Small intestine (tissue), 7 donors: ENCODE data around the gene SIAH1. TPM values are rescaled to one million over a fixed set of nuclear protein-coding genes. Genes with fewer than 3 reads are reported as not detected.

Experiments used
- DNase-seq, 2 donors: peaks; one replicate each; pipeline versions ENCODE4 v3.0.0 to v3.0.0-alpha.2; 2013
- FAIRE-seq: peaks from 2 replicates; lab custom pipeline; 2012; peaks lifted over from hg19 to GRCh38; lab: Jason Lieb, UNC
- H3K27ac ChIP-seq, 3 donors: one replicate each; pipeline ENCODE4 v1.5.1; 2013; ENCODE audit warnings: low read length in 2 of 3, mild to moderate bottlenecking in 2 of 3, control low read depth in 1 of 3, inconsistent platforms in 1 of 3, low read depth in 1 of 3, moderate library complexity in 1 of 3
- H3K27me3 ChIP-seq, 3 donors: one replicate each; pipeline ENCODE4 v1.6.1; 2013; ENCODE audit warnings: low read length in 3 of 3, inconsistent platforms in 1 of 3; ENCODE audit not compliant: control insufficient read depth in 3 of 3, insufficient read depth in 3 of 3
- H3K36me3 ChIP-seq, 3 donors: one replicate each; pipeline ENCODE4 v1.6.1; 2013; ENCODE audit warnings: low read length in 3 of 3, inconsistent platforms in 1 of 3, low read depth in 1 of 3, mild to moderate bottlenecking in 1 of 3, moderate library complexity in 1 of 3; ENCODE audit not compliant: control insufficient read depth in 3 of 3, insufficient read depth in 2 of 3
- H3K4me1 ChIP-seq, 3 donors: one replicate each; pipeline ENCODE4 v1.6.1; 2013; ENCODE audit warnings: low read length in 2 of 3, inconsistent platforms in 1 of 3, low read depth in 1 of 3, mild to moderate bottlenecking in 1 of 3, moderate library complexity in 1 of 3; ENCODE audit not compliant: control insufficient read depth in 3 of 3, insufficient read depth in 2 of 3
- H3K4me3 ChIP-seq, 3 donors: one replicate each; pipeline ENCODE4 v1.5.1; 2013; ENCODE audit warnings: low read length in 3 of 3, control low read depth in 1 of 3, inconsistent platforms in 1 of 3, low read depth in 1 of 3, mild to moderate bottlenecking in 1 of 3, moderate library complexity in 1 of 3
- H3K9me3 ChIP-seq, 2 donors: one replicate each; pipeline ENCODE4 v1.6.1; 2013; ENCODE audit warnings: low read depth in 1 of 2, low read length in 1 of 2; ENCODE audit not compliant: control insufficient read depth in 2 of 2, insufficient read depth in 1 of 2
- WGBS, 3 donors: extraction: QIAGEN DNeasy Blood & Tissue Kit; methylation state at CpG; one replicate each; pipeline ENCODE4 v1.1.7; 2013; 5-methylcytosine and 5-hydroxymethylcytosine counted together
- polyA plus RNA-seq, 4 donors: library from polyadenylated mRNA; stranded (reverse) in 3 of 4; unstranded in 1 of 4; fragments of 200-250 nt in 3 of 4; fragments of 120-200 nt in 1 of 4; gene quantifications; one replicate each; pipeline versions ENCODE4 v1.2.1 to v1.2.3, GENCODE V29; 2013
- donor health status: healthy with polysubstance abuse.
- donor health status: control.
- donor health status: control.
- donor health status: Bipolar disorder and iron deficiency.
- donor health status: healthy.

Gene SIAH1
- polyA plus RNA-seq, 4 donors = 18.8 to 40.1 (median 20.5) TPM

DNA sequence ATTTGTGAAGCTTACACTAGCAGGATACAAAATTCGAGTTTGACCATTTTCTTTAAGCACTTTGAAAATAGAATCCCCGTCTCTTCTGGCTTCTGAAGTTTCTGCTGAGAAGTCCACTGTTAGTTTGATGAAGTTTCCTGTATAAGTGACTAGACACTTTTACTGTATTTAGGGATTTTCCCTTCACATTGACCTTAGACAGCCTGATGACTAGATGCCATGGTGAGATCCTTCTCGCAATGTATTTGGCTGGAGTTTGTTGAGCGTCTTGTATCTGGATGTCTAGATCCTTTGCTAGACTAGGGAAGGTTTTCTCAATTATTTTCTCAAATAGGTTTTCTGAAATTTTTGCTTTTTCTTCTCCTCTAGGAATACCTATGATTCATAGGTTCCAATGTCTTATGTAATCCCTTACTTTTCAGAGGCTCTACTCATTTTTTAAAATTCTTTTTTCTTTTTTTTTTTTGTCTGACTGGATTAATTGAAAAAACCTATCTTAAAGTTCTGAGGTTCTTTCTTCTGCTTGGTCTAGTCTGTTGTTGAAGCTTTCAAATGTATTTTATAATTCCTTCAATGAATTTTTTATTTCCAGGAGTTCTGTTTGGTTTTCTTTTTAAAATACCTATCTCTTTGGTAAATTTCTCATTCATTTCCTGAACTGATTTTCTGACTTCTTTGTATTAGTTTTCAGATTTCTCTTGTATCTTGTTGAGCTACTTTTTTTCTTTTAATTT lies 74.1 kb downstream of the SIAH1 start:
- FAIRE-seq (no peak), DNase-seq (no peak)
- Histone ChIP-seq H3K9me3 (peaks cover 0 to 24% of the 10 kb centered on the region in 2 donors), H3K27me3 (no peaks in the 10 kb centered on the region), H3K36me3 (peaks cover 0 to 18% (median 15%) of the 10 kb centered on the region in 3 donors), H3K27ac (no peak overlapping the region), H3K4me3 (no peak overlapping the region), H3K4me1 (no peaks in the 10 kb centered on the region)
- 96 to 99% (median 97%) methylated on average over 4 of the region's 4 CpGs for WGBS, 3 donors

Other genes starting within 250 kb of the SIAH1 start
- not detected for gene ABCC12, start 229.4 kb downstream of the SIAH1 start, polyA plus RNA-seq
- 10 to 100 TPM; 18.1 to 48.3 (median 27.4) TPM for gene LONP2, start 141.1 kb downstream of the SIAH1 start, polyA plus RNA-seq
- gene ABCC11, start 137.9 kb downstream of the SIAH1 start, polyA plus RNA-seq = under 1 TPM in 3 of 4 donors, not detected in 1; 0.15 to 0.22 (median 0.15) TPM
- 10 to 100 TPM in 1 of 4 donors, 1 to 10 TPM in 3; 8.1 to 28.2 (median 9.2) TPM for gene N4BP1, start 224.8 kb upstream of the SIAH1 start, polyA plus RNA-seq